ENCODE data around the gene IL5RA. TPM values are rescaled to one million over a fixed set of nuclear protein-coding genes. Genes with fewer than 3 reads are reported as not detected.

IL5RA gene
- total RNA-seq, 1 donor from 2014 or later: 0.40 TPM

- intact Hi-C loops (cut with DNase I): no loop called here
- no peak for DNase-seq (ENCODE audit: low spot score)
Measured at GRCh38 chr3:3109407-3110298, 521 bp downstream of the IL5RA start.

- intact Hi-C loops (cut with DNase I): no loop called here
- no peak for DNase-seq (ENCODE audit: low spot score)
Measured at GRCh38 chr3:3107858-3108257, 2.3 kb downstream of the IL5RA start.

GRCh38 chr3:3107181-3107580 is 3.0 kb downstream of the IL5RA start:
- intact Hi-C loops (cut with DNase I): no loop called here
- DNase-seq (ENCODE audit: low spot score): no peak

- intact Hi-C loops (cut with DNase I): no loop called here
Measured at GRCh38 chr3:3105815-3106214, 4.4 kb downstream of the IL5RA start.

GRCh38 chr3:3105246-3105645 is 4.9 kb downstream of the IL5RA start:
- intact Hi-C loops (cut with DNase I): no loop called here
- DNase-seq (ENCODE audit: low spot score): no peak

More at GRCh38 chr3:3105815-3106214, 4.4 kb downstream of the IL5RA start:
- no peak for DNase-seq (ENCODE audit: low spot score)

GRCh38 chr3:3102751-3103150 is 7.4 kb downstream of the IL5RA start:
- no peak for DNase-seq (ENCODE audit: low spot score)
- intact Hi-C loops (cut with DNase I): no loop called here

- no peak for DNase-seq (ENCODE audit: low spot score)
- intact Hi-C loops (cut with DNase I): no loop called here
Measured at GRCh38 chr3:3101660-3102458, 8.3 kb downstream of the IL5RA start.

- DNase-seq (ENCODE audit: low spot score): no peak
- intact Hi-C loops (cut with DNase I): no loop called here
Measured at GRCh38 chr3:3097958-3098357, 12.2 kb downstream of the IL5RA start.

GRCh38 chr3:3089017-3089416 is 21.2 kb downstream of the IL5RA start:
- no peak for DNase-seq (ENCODE audit: low spot score)
- intact Hi-C loops (cut with DNase I): no loop called here

- DNase-seq (ENCODE audit: low spot score): no peak
- intact Hi-C loops (cut with DNase I): no loop called here
Measured at GRCh38 chr3:3087716-3088465, 22.3 kb downstream of the IL5RA start.

GRCh38 chr3:3087279-3087678 is 22.9 kb downstream of the IL5RA start:
- intact Hi-C loops (cut with DNase I): no loop called here
- no peak for DNase-seq (ENCODE audit: low spot score)

GRCh38 chr3:3086239-3086638 is 23.9 kb downstream of the IL5RA start:
- intact Hi-C loops (cut with DNase I): no loop called here
- no peak for DNase-seq (ENCODE audit: low spot score)

GRCh38 chr3:3085782-3086181 is 24.4 kb downstream of the IL5RA start:
- DNase-seq (ENCODE audit: low spot score): no peak
- intact Hi-C loops (cut with DNase I): no loop called here

GRCh38 chr3:3084890-3085289 is 25.3 kb downstream of the IL5RA start:
- intact Hi-C loops (cut with DNase I): no loop called here
- no peak for DNase-seq (ENCODE audit: low spot score)

GRCh38 chr3:3082234-3082924 is 27.8 kb downstream of the IL5RA start:
- intact Hi-C loops (cut with DNase I): no loop called here
- no peak for DNase-seq (ENCODE audit: low spot score)

- intact Hi-C loops (cut with DNase I): no loop called here
Measured at GRCh38 chr3:3081381-3082233, 28.6 kb downstream of the IL5RA start.

GRCh38 chr3:3080309-3080708 is 29.9 kb downstream of the IL5RA start:
- intact Hi-C loops (cut with DNase I): no loop called here
- DNase-seq (ENCODE audit: low spot score): no peak

More at GRCh38 chr3:3081381-3082233, 28.6 kb downstream of the IL5RA start:
- no peak for DNase-seq (ENCODE audit: low spot score)

GRCh38 chr3:3074551-3075257 is 35.5 kb downstream of the IL5RA start:
- no peak for DNase-seq (ENCODE audit: low spot score)
- intact Hi-C loops (cut with DNase I): no loop called here

Measured in cardiac septum (tissue), 1 donor.